OCI-LY3 (cell line): ENCODE results near the gene GABARAP.

Experiments
- CTCF ChIP-seq: fragments of 200-600, 300-600 bp; sonication (generic); IDR thresholded peaks from 2 replicates; pipeline ENCODE4 v1.5.1; 2014; ENCODE audit warnings: antibody characterized with exemption, low read length, low read depth
- EZH2phosphoT487 ChIP-seq: fragments of 200-600 bp; shearing (Covaris generic); IDR thresholded peaks from 2 replicates; pipeline ENCODE4 v1.6.1; 2018; ENCODE audit warnings: antibody characterized with exemption, mixed run types, low read depth

GRCh38 chr17:7238420-7239090 is 3.7 kb downstream of the GABARAP start:
- no peak for TF ChIP-seq CTCF
- TF ChIP-seq EZH2phosphoT487, result no peak
